Measurements from ENCODE around the gene ATP2B1. TPM values are rescaled to one million over a fixed set of nuclear protein-coding genes. Genes with fewer than 3 reads are reported as not detected.
"Not testable (repeated sequence)": the region's sequence is repeated elsewhere in the genome, so short reads cannot be mapped to it uniquely, and the experiment has no call there.

Gene ATP2B1
- total RNA-seq (100 to 1,000 TPM in 1 of 5 experiments, 10 to 100 TPM in 4; 21.9 to 101 (median 50.6) TPM), polyA plus RNA-seq (10 to 100 TPM; 11.0 to 25.0 TPM), total RNA-seq (120 reads per million, percentile 87 among the genes with 10 or more reads in this experiment)

DNA sequence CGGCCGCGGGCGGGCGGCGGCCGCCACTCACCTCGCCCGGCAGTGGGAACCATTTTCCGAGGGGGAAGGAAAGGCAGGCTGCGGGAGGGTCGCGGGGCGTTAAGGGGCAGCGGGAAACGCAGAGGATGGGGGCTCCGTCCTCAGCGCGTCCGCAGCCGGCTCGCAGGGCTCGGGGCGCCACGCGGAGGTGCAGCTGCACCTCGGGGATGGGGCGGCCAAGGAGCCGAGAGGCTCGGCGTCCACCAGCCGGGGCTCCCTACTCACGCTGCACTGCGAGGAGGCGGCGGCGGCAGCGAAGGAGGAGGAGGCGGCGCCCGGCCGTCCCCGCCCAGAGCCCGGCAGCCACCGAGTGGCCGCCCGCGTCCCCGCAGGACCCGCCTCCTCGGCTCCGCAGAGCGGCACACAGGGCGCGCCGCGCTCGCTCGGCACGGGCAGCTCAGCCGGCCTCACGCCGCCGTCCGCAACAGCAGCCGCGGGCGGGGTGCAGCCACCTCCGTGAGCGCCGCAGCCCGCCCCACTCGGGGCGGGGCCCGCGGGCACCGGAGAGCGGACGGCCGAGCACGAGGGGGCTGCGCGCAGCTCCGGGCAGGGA, at the start of gene ATP2B1:
TSS of gene ATP2B1 (minus strand) at position 274 of the 592 bp plus-strand sequence. CDS start 52,952 bp downstream, outside the sequence.
- H3K27ac Mint-ChIP-seq = peak within 1 kb of the TSS; percentile 85 to 100 (median 96)
- CTCF ChIA-PET = interaction anchor here (0.8 to 1.7 kb wide), 2 partner anchors 54 to 210 kb away, joined by 3 to 4 read pairs; no protein-coding TSS in a partner anchor
- H3K4me3 Mint-ChIP-seq = peak within 1 kb of the TSS; percentile 91 to 99 (median 96)
- H3K4me1 Mint-ChIP-seq = peaks cover 23 to 49% (median 43%) of the 10 kb centered on the region in 7 donors
- H3K4me3 ChIP-seq (ENCODE audit: low read length) = peak within 1 kb of the TSS; percentile 90
- DNase-seq = peak; percentile 73 to 84 (median 84)
- H3K4me1 ChIP-seq (ENCODE audit: control insufficient read depth in 2 of 2, insufficient read depth in 2 of 2, low read length in 2 of 2) = peaks cover 11 to 28% of the 10 kb centered on the region in 2 donors
- peaks cover 0 to 4% (median 0%) of the 10 kb centered on the region in 3 experiments for H3K36me3 ChIP-seq (ENCODE audit: control insufficient read depth in 2 of 3, insufficient read depth in 3 of 3, low read length in 3 of 3)
- peak; percentile 66 for ATAC-seq
- POLR2A ChIA-PET = interaction anchor here (0.6 to 2.5 kb wide), 26 partner anchors 8 to 1567 kb away, joined by 3 to 26 read pairs (median 4); partner anchors contain the start of genes CEP290 and GALNT4
- H3K36me3 Mint-ChIP-seq = no peaks in the 10 kb centered on the region
- H3K9me3 Mint-ChIP-seq = peaks cover 0 to 10% (median 0%) of the 10 kb centered on the region in 11 donors
- intact Hi-C loops (cut with micrococcal nuclease) = loop anchor here (1.0 to 5.0 kb wide), 22 partner anchors 48 to 1673 kb away; partner anchors contain the start of genes CEP290 (in 2 of the 2), DUSP6 (in 2 of the 2), TMTC3 (in 2 of the 2) and POC1B (in 1 of the 2)
- peaks cover 0 to 51% (median 0%) of the 10 kb centered on the region in 5 donors for H3K27me3 Mint-ChIP-seq
- H3K27me3 ChIP-seq (ENCODE audit: control insufficient read depth in 2 of 2, insufficient read depth in 2 of 2, low read length in 2 of 2) = no peaks in the 10 kb centered on the region
- no peaks in the 10 kb centered on the region for H3K9me3 ChIP-seq (ENCODE audit: control insufficient read depth in 2 of 3, low read length in 3 of 3)
- H3K27ac ChIP-seq (ENCODE audit: low read depth, low read length) = peak within 1 kb of the TSS; percentile 92

DNA sequence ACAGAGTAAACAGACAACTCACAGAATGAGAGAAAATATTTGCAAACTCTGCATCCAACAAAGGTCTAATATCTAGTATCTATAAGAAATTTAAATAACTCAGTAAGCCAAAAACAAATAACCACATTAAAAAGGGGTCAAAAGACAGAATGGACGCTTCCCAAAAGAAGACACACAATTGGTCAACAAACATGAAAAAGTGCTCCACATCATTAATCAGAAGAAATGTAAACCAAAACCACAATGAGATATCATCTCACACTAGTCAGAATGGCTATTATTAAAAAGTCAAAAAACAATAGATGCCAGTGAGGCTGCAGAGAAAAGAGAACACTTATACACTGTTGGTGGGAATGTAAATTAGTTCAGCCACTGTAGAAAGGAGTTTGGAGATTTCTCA, 49.3 kb upstream of the ATP2B1 start:
- H3K27ac Mint-ChIP-seq; H3K27me3 ChIP-seq (ENCODE audit: control insufficient read depth in 2 of 2, insufficient read depth in 2 of 2, low read length in 2 of 2); POLR2A ChIA-PET; H3K36me3 Mint-ChIP-seq; CTCF ChIA-PET; H3K36me3 ChIP-seq (ENCODE audit: control insufficient read depth in 2 of 3, insufficient read depth in 3 of 3, low read length in 3 of 3); DNase-seq; H3K4me3 ChIP-seq (ENCODE audit: low read length); ATAC-seq; H3K4me3 Mint-ChIP-seq; H3K27me3 Mint-ChIP-seq; H3K27ac ChIP-seq (ENCODE audit: low read depth, low read length); H3K9me3 ChIP-seq (ENCODE audit: control insufficient read depth in 2 of 3, low read length in 3 of 3): not testable (repeated sequence)
- Mint-ChIP-seq H3K4me1 (peaks cover 14 to 28% (median 25%) of the 10 kb centered on the region in 7 donors), H3K9me3 (peaks cover 0 to 12% (median 0%) of the 10 kb centered on the region in 11 donors)
- intact Hi-C loops (cut with micrococcal nuclease) = loop anchor here (2.0 to 5.0 kb wide), 4 partner anchors 51 to 194 kb away; partner anchors contain the start of gene ATP2B1 (in 1 of the 2)
- H3K4me1 ChIP-seq (ENCODE audit: control insufficient read depth in 2 of 2, insufficient read depth in 2 of 2, low read length in 2 of 2) = peaks cover 4 to 34% of the 10 kb centered on the region in 2 donors

DNA sequence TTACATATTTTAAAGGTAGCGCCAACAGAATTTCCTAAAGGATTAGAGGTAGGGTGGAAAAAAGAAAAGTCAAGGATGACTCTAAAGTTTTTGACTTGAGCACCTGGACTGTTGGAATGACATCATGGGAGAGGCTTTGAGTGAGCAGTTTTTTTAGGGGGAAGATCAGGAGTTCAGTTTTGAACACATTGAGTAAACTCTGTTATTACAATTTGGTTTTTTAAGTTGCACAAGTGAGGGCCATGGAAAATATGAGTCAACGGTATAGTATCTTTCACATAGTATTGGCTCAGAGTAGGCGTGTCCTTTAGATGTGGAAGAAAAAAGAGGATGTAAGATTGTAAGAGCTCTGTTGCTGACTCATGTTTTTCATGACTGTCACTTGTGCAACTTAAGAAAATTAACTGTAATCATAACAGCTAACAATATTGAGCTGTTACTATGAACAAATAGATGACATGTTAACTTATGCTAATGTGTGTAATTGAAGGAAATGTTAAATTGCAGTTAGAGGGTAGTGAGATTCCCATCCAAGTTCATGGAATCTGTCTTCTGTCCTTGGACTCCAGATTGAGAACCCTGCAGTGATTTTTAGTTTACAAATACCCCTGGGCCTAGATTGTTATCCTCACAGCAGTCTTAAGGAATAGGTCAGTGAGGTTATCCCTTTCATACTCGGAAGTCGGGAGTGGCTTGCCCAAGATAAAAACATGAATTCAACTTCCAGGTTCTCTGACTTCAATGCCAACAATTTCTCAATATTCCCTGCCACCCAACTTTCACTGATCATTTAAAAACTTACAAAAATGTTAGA, 48.2 kb upstream of the ATP2B1 start:
- intact Hi-C loops (cut with micrococcal nuclease) = loop anchor here (1.0 to 5.0 kb wide), 6 partner anchors 47 to 196 kb away; partner anchors contain the start of gene ATP2B1 (in 1 of the 2)
- CTCF ChIA-PET = no interaction called here

DNA sequence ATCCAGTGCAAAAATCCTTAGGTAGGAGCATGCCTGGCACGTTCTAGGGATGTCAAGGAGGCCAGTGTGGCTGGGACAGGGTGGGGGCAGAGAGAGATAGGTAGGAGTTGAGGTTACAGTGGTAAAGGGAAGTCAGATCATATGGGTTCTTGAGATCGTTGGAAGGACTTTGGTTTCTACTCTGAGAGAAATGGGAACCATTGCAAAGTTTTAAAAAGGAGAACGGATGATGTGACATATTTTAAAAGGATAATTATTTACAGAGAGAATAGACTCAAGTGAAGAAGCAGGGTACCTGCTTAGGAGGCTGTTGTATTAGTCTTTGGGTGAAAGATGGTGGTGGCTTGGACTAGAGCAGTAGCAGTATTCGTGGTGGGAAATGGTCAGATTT, 47.6 kb upstream of the ATP2B1 start:
- H3K4me3 ChIP-seq (ENCODE audit: low read length) = no peak overlapping the region
- ChIA-PET POLR2A (no interaction called here), CTCF (no interaction called here)
- no peak overlapping the region for H3K27ac ChIP-seq (ENCODE audit: low read depth, low read length)
- Mint-ChIP-seq H3K4me1 (peaks cover 14 to 28% (median 25%) of the 10 kb centered on the region in 7 donors), H3K4me3 (peak overlapping the region in 1 of 10 donors; percentile 29), H3K27me3 (no peaks in the 10 kb centered on the region), H3K27ac (peak overlapping the region in 4 of 9 donors; percentile 6 to 75 (median 42)), H3K36me3 (peaks cover 0 to 2% (median 0%) of the 10 kb centered on the region in 5 donors), H3K9me3 (peaks cover 0 to 12% (median 0%) of the 10 kb centered on the region in 11 donors)
- H3K9me3 ChIP-seq (ENCODE audit: control insufficient read depth in 2 of 3, low read length in 3 of 3) = no peaks in the 10 kb centered on the region
- H3K4me1 ChIP-seq (ENCODE audit: control insufficient read depth in 2 of 2, insufficient read depth in 2 of 2, low read length in 2 of 2) = peaks cover 4 to 23% of the 10 kb centered on the region in 2 donors
- H3K36me3 ChIP-seq (ENCODE audit: control insufficient read depth in 2 of 3, insufficient read depth in 3 of 3, low read length in 3 of 3) = no peaks in the 10 kb centered on the region
- DNase-seq = no peak
- peak; percentile 40 for ATAC-seq
- no peaks in the 10 kb centered on the region for H3K27me3 ChIP-seq (ENCODE audit: control insufficient read depth in 2 of 2, insufficient read depth in 2 of 2, low read length in 2 of 2)
- intact Hi-C loops (cut with micrococcal nuclease) = loop anchor here (1.0 to 5.0 kb wide), 6 partner anchors 47 to 196 kb away; partner anchors contain the start of gene ATP2B1 (in 1 of the 2)

More for the DNA sequence above, 48.2 kb upstream of the ATP2B1 start:
- Histone ChIP-seq H3K36me3 (ENCODE audit: control insufficient read depth in 2 of 3, insufficient read depth in 3 of 3, low read length in 3 of 3) (no peaks in the 10 kb centered on the region), H3K27me3 (ENCODE audit: control insufficient read depth in 2 of 2, insufficient read depth in 2 of 2, low read length in 2 of 2) (no peaks in the 10 kb centered on the region), H3K4me3 (ENCODE audit: low read length) (no peak overlapping the region), H3K27ac (ENCODE audit: low read depth, low read length) (no peak overlapping the region), H3K9me3 (ENCODE audit: control insufficient read depth in 2 of 3, low read length in 3 of 3) (no peaks in the 10 kb centered on the region), H3K4me1 (ENCODE audit: control insufficient read depth in 2 of 2, insufficient read depth in 2 of 2, low read length in 2 of 2) (peaks cover 4 to 29% of the 10 kb centered on the region in 2 donors)
- Mint-ChIP-seq H3K27ac (peak overlapping the region in 4 of 9 donors; percentile 6 to 75 (median 42)), H3K27me3 (no peaks in the 10 kb centered on the region), H3K4me3 (peak overlapping the region in 1 of 10 donors; percentile 1), H3K4me1 (peaks cover 14 to 28% (median 25%) of the 10 kb centered on the region in 7 donors), H3K9me3 (peaks cover 0 to 12% (median 0%) of the 10 kb centered on the region in 11 donors), H3K36me3 (peaks cover 0 to 2% (median 0%) of the 10 kb centered on the region in 5 donors)
- peak; percentile 86 for ATAC-seq
- DNase-seq = peak in 3 of 9 donors; percentile 11 to 31 (median 12)
- POLR2A ChIA-PET = no interaction called here

DNA sequence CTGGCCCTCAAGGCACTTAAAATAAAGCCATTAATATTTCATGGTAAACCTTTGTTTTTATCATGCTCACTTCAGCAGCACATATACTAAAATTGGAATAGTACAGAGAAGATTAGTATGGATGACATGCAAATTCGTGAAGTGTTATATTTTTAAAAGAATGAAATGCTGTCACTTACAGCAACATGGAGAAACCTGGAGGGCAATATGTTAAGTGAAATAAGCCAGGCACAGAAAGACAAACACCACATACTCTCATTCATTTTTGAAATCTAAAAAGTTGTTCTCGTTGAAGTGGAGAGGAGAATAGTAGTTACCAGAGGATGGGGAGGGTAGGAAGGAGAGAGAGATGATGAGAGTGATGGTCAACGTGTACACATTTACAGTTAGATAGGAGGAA, 45.4 kb upstream of the ATP2B1 start:
- CTCF ChIA-PET = interaction anchor here (0.6 kb wide), 1 partner anchor 750 kb away, joined by 3 read pairs; no protein-coding TSS in a partner anchor
- DNase-seq (no peak), ATAC-seq (no peak)
- POLR2A ChIA-PET = no interaction called here
- intact Hi-C loops (cut with micrococcal nuclease) = no loop called here
- Histone ChIP-seq H3K9me3 (ENCODE audit: control insufficient read depth in 2 of 3, low read length in 3 of 3) (no peaks in the 10 kb centered on the region), H3K27me3 (ENCODE audit: control insufficient read depth in 2 of 2, insufficient read depth in 2 of 2, low read length in 2 of 2) (no peaks in the 10 kb centered on the region), H3K36me3 (ENCODE audit: control insufficient read depth in 2 of 3, insufficient read depth in 3 of 3, low read length in 3 of 3) (no peaks in the 10 kb centered on the region), H3K27ac (ENCODE audit: low read depth, low read length) (no peak overlapping the region), H3K4me1 (ENCODE audit: control insufficient read depth in 2 of 2, insufficient read depth in 2 of 2, low read length in 2 of 2) (peaks cover 0 to 5% of the 10 kb centered on the region in 2 donors), H3K4me3 (ENCODE audit: low read length) (no peak overlapping the region)
- Mint-ChIP-seq H3K27ac (no peak overlapping the region), H3K4me1 (peaks cover 7 to 18% (median 13%) of the 10 kb centered on the region in 7 donors), H3K27me3 (no peaks in the 10 kb centered on the region), H3K4me3 (no peak overlapping the region), H3K9me3 (peaks cover 0 to 12% (median 0%) of the 10 kb centered on the region in 11 donors), H3K36me3 (peaks cover 0 to under 1% (median 0%) of the 10 kb centered on the region in 5 donors)

DNA sequence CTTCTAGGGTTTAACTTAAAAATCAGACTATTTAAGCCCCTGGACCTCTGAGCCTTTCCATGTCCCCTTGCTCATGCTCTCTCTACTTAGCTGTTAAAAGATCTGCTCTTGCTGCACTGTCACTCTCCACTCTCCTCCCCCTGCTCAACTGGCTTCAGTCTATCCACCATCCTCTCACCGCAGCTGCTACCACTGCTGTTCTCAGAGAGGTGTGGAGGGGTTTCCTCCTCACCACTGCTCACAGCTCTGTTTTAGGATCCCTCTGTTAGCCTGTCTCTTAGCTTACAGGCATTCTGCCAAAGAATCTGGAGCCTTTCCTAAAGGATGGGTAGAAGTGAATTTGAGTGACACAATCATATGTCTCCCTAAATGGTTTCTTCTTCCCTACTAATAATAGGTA, 43.7 kb upstream of the ATP2B1 start:
- H3K36me3 ChIP-seq (ENCODE audit: control insufficient read depth in 2 of 3, insufficient read depth in 3 of 3, low read length in 3 of 3) = no peaks in the 10 kb centered on the region
- H3K36me3 Mint-ChIP-seq = no peaks in the 10 kb centered on the region
- POLR2A ChIA-PET = no interaction called here
- H3K4me3 Mint-ChIP-seq = no peak overlapping the region
- H3K27me3 ChIP-seq (ENCODE audit: control insufficient read depth in 2 of 2, insufficient read depth in 2 of 2, low read length in 2 of 2) = no peaks in the 10 kb centered on the region
- no peak overlapping the region for H3K4me3 ChIP-seq (ENCODE audit: low read length)
- peaks cover 7 to 15% (median 13%) of the 10 kb centered on the region in 7 donors for H3K4me1 Mint-ChIP-seq
- CTCF ChIA-PET = no interaction called here
- ATAC-seq (no peak), DNase-seq (no peak)
- intact Hi-C loops (cut with micrococcal nuclease) = no loop called here
- peaks cover 0 to 5% of the 10 kb centered on the region in 2 donors for H3K4me1 ChIP-seq (ENCODE audit: control insufficient read depth in 2 of 2, insufficient read depth in 2 of 2, low read length in 2 of 2)
- peak overlapping the region in 2 of 9 donors; percentile 11 to 79 for H3K27ac Mint-ChIP-seq
- no peaks in the 10 kb centered on the region for H3K9me3 ChIP-seq (ENCODE audit: control insufficient read depth in 2 of 3, low read length in 3 of 3)
- no peaks in the 10 kb centered on the region for H3K27me3 Mint-ChIP-seq
- no peak overlapping the region for H3K27ac ChIP-seq (ENCODE audit: low read depth, low read length)
- peaks cover 0 to 12% (median 0%) of the 10 kb centered on the region in 11 donors for H3K9me3 Mint-ChIP-seq
